ENCODE results near the gene HEATR3.

HEATR3 gene

DNA sequence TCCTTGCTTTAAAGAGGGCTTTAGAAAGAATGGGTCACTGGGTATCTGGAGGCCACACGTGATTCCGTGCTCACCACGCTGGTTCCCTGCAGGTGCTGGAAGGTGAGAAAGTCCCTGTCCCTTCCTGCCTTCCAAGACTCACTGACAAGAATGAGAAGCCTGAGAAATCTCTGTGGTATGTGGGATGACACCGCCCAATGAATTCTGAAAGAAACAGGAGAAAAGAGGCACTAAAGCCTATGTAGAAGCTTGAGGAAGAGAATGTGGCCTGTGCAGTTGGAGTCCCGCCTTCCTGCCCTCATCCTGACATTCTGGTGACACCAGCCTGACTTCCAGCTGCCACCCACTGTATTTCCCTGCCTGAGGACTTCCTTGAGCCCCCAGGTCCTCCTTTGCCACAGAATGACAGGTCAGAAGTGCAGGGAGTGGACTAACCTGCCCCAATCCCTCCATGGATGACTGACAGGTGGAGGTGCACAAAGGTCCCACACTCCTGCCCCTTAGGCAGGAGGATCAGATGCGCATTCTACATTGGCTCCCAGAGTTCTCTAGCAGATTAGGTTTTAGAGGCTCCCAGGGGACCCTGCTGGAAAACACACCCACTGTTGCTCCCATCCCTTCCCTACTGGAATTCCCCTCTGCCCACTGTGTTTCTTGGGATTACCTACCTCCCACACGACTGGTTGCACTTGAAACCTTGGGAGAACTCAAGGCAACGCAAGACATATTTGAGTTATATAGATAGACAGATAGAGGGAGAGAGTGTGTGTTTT is 48.8 kb downstream of the HEATR3 start:
- TF ChIP-seq, protein P1, sequence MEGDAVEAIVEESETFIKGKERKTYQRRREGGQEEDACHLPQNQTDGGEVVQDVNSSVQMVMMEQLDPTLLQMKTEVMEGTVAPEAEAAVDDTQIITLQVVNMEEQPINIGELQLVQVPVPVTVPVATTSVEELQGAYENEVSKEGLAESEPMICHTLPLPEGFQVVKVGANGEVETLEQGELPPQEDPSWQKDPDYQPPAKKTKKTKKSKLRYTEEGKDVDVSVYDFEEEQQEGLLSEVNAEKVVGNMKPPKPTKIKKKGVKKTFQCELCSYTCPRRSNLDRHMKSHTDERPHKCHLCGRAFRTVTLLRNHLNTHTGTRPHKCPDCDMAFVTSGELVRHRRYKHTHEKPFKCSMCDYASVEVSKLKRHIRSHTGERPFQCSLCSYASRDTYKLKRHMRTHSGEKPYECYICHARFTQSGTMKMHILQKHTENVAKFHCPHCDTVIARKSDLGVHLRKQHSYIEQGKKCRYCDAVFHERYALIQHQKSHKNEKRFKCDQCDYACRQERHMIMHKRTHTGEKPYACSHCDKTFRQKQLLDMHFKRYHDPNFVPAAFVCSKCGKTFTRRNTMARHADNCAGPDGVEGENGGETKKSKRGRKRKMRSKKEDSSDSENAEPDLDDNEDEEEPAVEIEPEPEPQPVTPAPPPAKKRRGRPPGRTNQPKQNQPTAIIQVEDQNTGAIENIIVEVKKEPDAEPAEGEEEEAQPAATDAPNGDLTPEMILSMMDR (IDR thresholded peaks at IDR 0.05; ENCODE audit: unreplicated experiment in 3 of 3), result no peak
- no peak overlapping the region for H3K4me3 Mint-ChIP-seq
- no peaks in the 10 kb centered on the region for H3K9me3 Mint-ChIP-seq
- H3K36me3 Mint-ChIP-seq (ENCODE audit: low read depth), result no peaks in the 10 kb centered on the region
- no peaks in the 10 kb centered on the region for H3K4me1 Mint-ChIP-seq
- peaks cover 9% of the 10 kb centered on the region for H3K27me3 Mint-ChIP-seq (ENCODE audit: low read depth)
- no peak overlapping the region for H3K27ac Mint-ChIP-seq

GRCh38 chr16:50120711-50121110 is 54.9 kb downstream of the HEATR3 start:
- no peaks in the 10 kb centered on the region for H3K36me3 Mint-ChIP-seq (ENCODE audit: low read depth)
- H3K4me1 Mint-ChIP-seq, result no peaks in the 10 kb centered on the region
- H3K27ac Mint-ChIP-seq, result no peak overlapping the region
- no peaks in the 10 kb centered on the region for H3K9me3 Mint-ChIP-seq
- TF ChIP-seq, protein P1 (IDR thresholded peaks at IDR 0.05; ENCODE audit: unreplicated experiment in 3 of 3), result no peak
- peaks cover 9% of the 10 kb centered on the region for H3K27me3 Mint-ChIP-seq (ENCODE audit: low read depth)
- no peak overlapping the region for H3K4me3 Mint-ChIP-seq

DNA sequence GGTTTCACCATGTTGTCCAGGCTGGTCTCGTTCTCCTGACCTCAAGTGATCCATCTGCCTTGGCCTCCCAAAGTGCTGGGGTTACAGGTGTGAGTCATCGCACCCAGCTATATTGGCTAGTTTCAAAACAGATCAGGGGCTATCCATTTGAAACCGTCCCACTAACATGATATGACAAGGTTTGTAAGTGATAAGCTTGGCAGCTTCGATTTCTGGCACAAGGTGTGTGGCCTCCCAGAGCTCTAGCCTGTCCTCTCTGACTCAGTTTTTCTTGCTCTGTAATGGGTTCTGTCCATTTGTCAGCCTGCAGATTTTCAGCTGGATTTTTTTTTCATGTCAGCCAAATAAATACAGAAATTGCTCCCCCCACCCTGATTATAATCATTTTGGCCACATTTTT is 55.5 kb downstream of the HEATR3 start:
- no peaks in the 10 kb centered on the region for H3K9me3 Mint-ChIP-seq
- no peak overlapping the region for H3K27ac Mint-ChIP-seq
- TF ChIP-seq, protein P1 (IDR thresholded peaks at IDR 0.05; ENCODE audit: unreplicated experiment in 3 of 3), result no peak
- peaks cover 9% of the 10 kb centered on the region for H3K27me3 Mint-ChIP-seq (ENCODE audit: low read depth)
- no peaks in the 10 kb centered on the region for H3K36me3 Mint-ChIP-seq (ENCODE audit: low read depth)
- H3K4me1 Mint-ChIP-seq, result no peaks in the 10 kb centered on the region
- H3K4me3 Mint-ChIP-seq, result no peak overlapping the region

DNA sequence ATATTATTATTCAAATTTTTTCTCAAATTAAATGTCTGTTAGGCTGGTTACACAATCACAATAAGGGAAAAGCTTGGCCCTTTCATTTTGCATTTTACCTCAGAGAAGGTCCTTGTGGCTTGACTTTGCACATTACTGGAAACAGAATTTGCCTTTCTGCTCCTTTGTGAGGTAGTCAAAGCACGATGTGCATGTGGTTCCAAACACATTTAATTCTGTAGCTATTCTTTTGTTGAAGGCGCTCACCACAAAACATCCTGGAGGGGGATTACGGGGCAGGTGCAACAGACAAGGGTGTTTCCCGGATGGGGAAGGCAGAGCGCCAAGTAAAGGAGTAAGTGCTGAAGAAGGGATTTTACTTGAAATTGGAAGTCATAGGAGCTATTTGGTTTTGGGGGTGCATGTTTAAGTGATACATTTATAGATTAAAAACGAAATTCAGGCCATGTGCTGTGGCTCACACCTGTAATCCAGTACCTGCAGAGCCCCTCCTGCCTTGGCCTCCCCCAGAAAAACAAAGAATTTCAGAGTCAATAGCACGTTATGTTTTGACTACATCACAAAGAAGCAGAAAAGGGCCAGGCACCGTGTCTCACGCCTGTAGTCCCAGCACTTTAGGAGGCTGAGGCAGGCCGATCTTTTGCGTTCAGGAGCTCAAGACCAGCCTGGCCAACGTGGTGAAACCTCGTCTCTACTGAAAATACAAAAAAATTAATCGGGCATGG is 56.1 kb downstream of the HEATR3 start:
- Mint-ChIP-seq H3K4me3 (no peak overlapping the region), H3K9me3 (no peaks in the 10 kb centered on the region), H3K27me3 (ENCODE audit: low read depth) (peaks cover 4% of the 10 kb centered on the region), H3K4me1 (no peaks in the 10 kb centered on the region), H3K36me3 (ENCODE audit: low read depth) (no peaks in the 10 kb centered on the region), H3K27ac (no peak overlapping the region)
- TF ChIP-seq, protein P1 (IDR thresholded peaks at IDR 0.05; ENCODE audit: unreplicated experiment in 3 of 3), result no peak

DNA sequence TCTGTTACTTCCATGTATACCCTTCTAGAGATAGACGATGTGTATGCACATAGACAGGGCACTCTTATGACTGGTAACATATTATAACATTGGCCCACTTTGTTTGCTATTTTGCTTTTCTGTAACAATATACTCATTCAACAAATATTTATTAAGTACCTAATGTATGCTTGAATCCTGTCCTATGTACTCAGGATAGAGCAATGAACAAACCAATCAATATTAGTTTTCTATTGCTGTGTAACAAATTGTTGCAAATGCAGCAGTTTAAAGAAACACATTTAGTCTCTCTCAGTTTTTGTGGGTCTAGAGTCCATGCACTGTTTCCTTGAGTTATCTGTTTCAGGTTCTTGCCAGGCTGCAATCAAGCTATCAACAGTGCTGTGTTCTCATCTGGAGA is 57.6 kb downstream of the HEATR3 start:
- H3K9me3 Mint-ChIP-seq, result no peaks in the 10 kb centered on the region
- H3K27ac Mint-ChIP-seq, result no peak overlapping the region
- H3K4me1 Mint-ChIP-seq, result no peaks in the 10 kb centered on the region
- TF ChIP-seq, protein P1 (IDR thresholded peaks at IDR 0.05; ENCODE audit: unreplicated experiment in 3 of 3), result no peak
- no peak overlapping the region for H3K4me3 Mint-ChIP-seq
- no peaks in the 10 kb centered on the region for H3K27me3 Mint-ChIP-seq (ENCODE audit: low read depth)
- no peaks in the 10 kb centered on the region for H3K36me3 Mint-ChIP-seq (ENCODE audit: low read depth)
